ENCODE results near the gene FBN1. TPM values are rescaled to one million over a fixed set of nuclear protein-coding genes. Genes with fewer than 3 reads are reported as not detected.

Gene FBN1
- total RNA-seq, 2 donors from 2014 or later: 5.5 to 5.9 TPM

- no peak overlapping the region for H3K4me3 Mint-ChIP-seq
- Histone ChIP-seq H3K4me1 (ENCODE audit: control insufficient read depth, insufficient read depth, low read length) (no peaks in the 10 kb centered on the region), H3K9ac (ENCODE audit: extremely low read depth, low read length, poor library complexity, severe bottlenecking) (no peak overlapping the region), H3K9me3 (ENCODE audit: control insufficient read depth, low read length) (peaks cover 3% of the 10 kb centered on the region), H3K27ac (ENCODE audit: low read depth, low read length) (no peak overlapping the region), H3K36me3 (ENCODE audit: control insufficient read depth, insufficient read depth, low read length) (no peaks in the 10 kb centered on the region), H3K4me3 (ENCODE audit: low read length) (no peak overlapping the region), H3K27me3 (ENCODE audit: control insufficient read depth, insufficient read depth, low read length, poor library complexity, severe bottlenecking) (no peaks in the 10 kb centered on the region)
- no peak for TF ChIP-seq CTCF (conservative IDR thresholded peaks at IDR 0.05)
- H3K27me3 Mint-ChIP-seq (ENCODE audit: insufficient read depth): no peaks in the 10 kb centered on the region
- no peak for DNase-seq
- H3K27ac Mint-ChIP-seq: no peak overlapping the region
- H3K9me3 Mint-ChIP-seq: no peaks in the 10 kb centered on the region
- H3K36me3 Mint-ChIP-seq (ENCODE audit: low read depth): no peaks in the 10 kb centered on the region
- peaks cover 1% of the 10 kb centered on the region for H3K4me1 Mint-ChIP-seq
- WGBS, 2 experiments (ENCODE audit: insufficient coverage in 1 of 2, insufficient read length in 1 of 2): 92 to 93% methylated on average over 6 of the region's 6 CpGs
These were observed 90.1 kb downstream of the FBN1 start for GRCh38 chr15:48555241-48555881.

DNA sequence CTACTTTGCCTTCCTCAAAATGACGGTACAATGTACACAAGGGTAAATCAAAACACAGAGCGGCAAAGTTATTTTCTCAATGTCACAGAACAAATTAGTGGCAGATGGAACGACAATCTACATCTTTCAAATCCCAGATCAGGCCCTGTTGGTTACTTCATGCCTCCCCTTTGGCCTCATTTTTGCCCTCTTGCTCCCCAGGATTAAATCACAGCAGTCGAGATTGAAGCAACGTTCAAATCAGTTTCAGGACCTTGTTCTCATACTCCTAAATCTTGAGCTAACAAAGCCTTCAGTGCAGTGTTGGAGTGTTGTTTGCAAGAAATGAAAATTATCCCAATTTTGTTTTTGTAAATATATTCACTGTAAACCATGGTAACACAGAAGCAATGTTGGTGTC lies 91.4 kb downstream of the FBN1 start:
- WGBS, 2 experiments (ENCODE audit: insufficient coverage in 1 of 2, insufficient read length in 1 of 2): 90 to 95% methylated on average over 5 of the region's 5 CpGs
- Histone ChIP-seq H3K9ac (ENCODE audit: extremely low read depth, low read length, poor library complexity, severe bottlenecking) (no peak overlapping the region), H3K4me1 (ENCODE audit: control insufficient read depth, insufficient read depth, low read length) (no peaks in the 10 kb centered on the region), H3K27me3 (ENCODE audit: control insufficient read depth, insufficient read depth, low read length, poor library complexity, severe bottlenecking) (no peaks in the 10 kb centered on the region), H3K36me3 (ENCODE audit: control insufficient read depth, insufficient read depth, low read length) (no peaks in the 10 kb centered on the region), H3K4me3 (ENCODE audit: low read length) (no peak overlapping the region), H3K27ac (ENCODE audit: low read depth, low read length) (no peak overlapping the region), H3K9me3 (ENCODE audit: control insufficient read depth, low read length) (peaks cover 3% of the 10 kb centered on the region)
- Mint-ChIP-seq H3K36me3 (ENCODE audit: low read depth) (no peaks in the 10 kb centered on the region), H3K4me3 (no peak overlapping the region), H3K27ac (no peak overlapping the region), H3K9me3 (no peaks in the 10 kb centered on the region), H3K4me1 (peaks cover 1% of the 10 kb centered on the region), H3K27me3 (ENCODE audit: insufficient read depth) (no peaks in the 10 kb centered on the region)
- no peak for DNase-seq
- no peak for TF ChIP-seq CTCF (conservative IDR thresholded peaks at IDR 0.05)

- H3K4me1 Mint-ChIP-seq: peaks cover 1% of the 10 kb centered on the region
- WGBS, 2 experiments (ENCODE audit: insufficient coverage in 1 of 2, insufficient read length in 1 of 2): 81% methylated on average over 1 of the region's 2 CpGs; no CpG with 5 or more reads in 1 of the 2 experiments
- H3K36me3 Mint-ChIP-seq (ENCODE audit: low read depth): no peaks in the 10 kb centered on the region
- TF ChIP-seq CTCF (conservative IDR thresholded peaks at IDR 0.05): no peak
- Histone ChIP-seq H3K27ac (ENCODE audit: low read depth, low read length) (no peak overlapping the region), H3K4me1 (ENCODE audit: control insufficient read depth, insufficient read depth, low read length) (no peaks in the 10 kb centered on the region), H3K4me3 (ENCODE audit: low read length) (no peak overlapping the region), H3K36me3 (ENCODE audit: control insufficient read depth, insufficient read depth, low read length) (no peaks in the 10 kb centered on the region), H3K9ac (ENCODE audit: extremely low read depth, low read length, poor library complexity, severe bottlenecking) (no peak overlapping the region), H3K9me3 (ENCODE audit: control insufficient read depth, low read length) (peaks cover 3% of the 10 kb centered on the region), H3K27me3 (ENCODE audit: control insufficient read depth, insufficient read depth, low read length, poor library complexity, severe bottlenecking) (no peaks in the 10 kb centered on the region)
- no peak overlapping the region for H3K4me3 Mint-ChIP-seq
- no peak overlapping the region for H3K27ac Mint-ChIP-seq
- no peaks in the 10 kb centered on the region for H3K27me3 Mint-ChIP-seq (ENCODE audit: insufficient read depth)
- no peaks in the 10 kb centered on the region for H3K9me3 Mint-ChIP-seq
- no peak for DNase-seq
These were observed 92.0 kb downstream of the FBN1 start for GRCh38 chr15:48553559-48553958.
